Astrocyte of the spinal cord (primary cell): ENCODE data around the gene DPF1.

ENCODE experiments used
- DNase-seq: peaks from one replicate; pipeline ENCODE4 v3.0.0; 2011; ENCODE audit warnings: low read depth, low spot score
- H3K4me3 ChIP-seq: 2 replicates; pipeline ENCODE4 v1.5.1; 2011; ENCODE audit warnings: low read depth, mild to moderate bottlenecking, low read length, moderate library complexity
- CTCF ChIP-seq: IDR thresholded peaks from 2 replicates; pipeline ENCODE4 v1.5.1; 2012; ENCODE audit warnings: low read depth, mild to moderate bottlenecking, low read length, inconsistent platforms
- in situ Hi-C: cut with HindIII; loops from 2 replicates; pipeline ENCODE4 v1.10.0; 2017; ENCODE audit warnings: low sequenced_read_pairs

DPF1 gene

GRCh38 chr19:38175422-38175821 is 48.6 kb downstream of the DPF1 start:
- in situ Hi-C loops = no loop called here
- DNase-seq = no peak
- H3K4me3 ChIP-seq = no peak overlapping the region
- TF ChIP-seq CTCF = no peak

- no peak for TF ChIP-seq CTCF
- no peak overlapping the region for H3K4me3 ChIP-seq
- in situ Hi-C loops = no loop called here
- DNase-seq = peak; percentile 80
Observed at GRCh38 chr19:38173291-38174041, 50.6 kb downstream of the DPF1 start.

- TF ChIP-seq CTCF = no peak
- in situ Hi-C loops = no loop called here
- no peak overlapping the region for H3K4me3 ChIP-seq
- no peak for DNase-seq
Observed at GRCh38 chr19:38172001-38172400, 52.0 kb downstream of the DPF1 start.

- H3K4me3 ChIP-seq = no peak overlapping the region
- no peak for DNase-seq
- no peak for TF ChIP-seq CTCF
- in situ Hi-C loops = no loop called here
Observed at GRCh38 chr19:38170334-38170733, 53.7 kb downstream of the DPF1 start.

- H3K4me3 ChIP-seq = no peak overlapping the region
- in situ Hi-C loops = no loop called here
- no peak for TF ChIP-seq CTCF
- DNase-seq = no peak
Observed at GRCh38 chr19:38168637-38169036, 55.4 kb downstream of the DPF1 start.

- no peak overlapping the region for H3K4me3 ChIP-seq
- in situ Hi-C loops = no loop called here
- no peak for DNase-seq
- TF ChIP-seq CTCF = no peak
Observed at GRCh38 chr19:38165335-38165734, 58.7 kb downstream of the DPF1 start.
